GM18520 (cell line): ENCODE results near the gene TMTC2.

Source experiments
- ATAC-seq: cut with Tn5 transposase; IDR thresholded peaks from one replicate; pipeline ENCODE4 v1.9.1; 2021; ENCODE audit not compliant: unreplicated experiment

Gene TMTC2

GRCh38 chr12:82686168-82687020 is at the start of gene TMTC2:
Gene TMTC2, plus strand, starts transcription at chr12:82686906.
- peak; percentile 81 for ATAC-seq

- no peak for ATAC-seq
Observed at GRCh38 chr12:82638324-82638723, 48.4 kb upstream of the TMTC2 start.

GRCh38 chr12:82644896-82645295 is 41.8 kb upstream of the TMTC2 start:
- no peak for ATAC-seq

- ATAC-seq, result no peak
Observed at GRCh38 chr12:82645414-82645813, 41.3 kb upstream of the TMTC2 start.

- no peak for ATAC-seq
Observed at GRCh38 chr12:82647853-82648252, 38.9 kb upstream of the TMTC2 start.

GRCh38 chr12:82648259-82648909 is 38.3 kb upstream of the TMTC2 start:
- no peak for ATAC-seq

- ATAC-seq, result peak; percentile 97
Observed at GRCh38 chr12:82650627-82651337, 35.9 kb upstream of the TMTC2 start.

GRCh38 chr12:82651489-82651888 is 35.2 kb upstream of the TMTC2 start:
- no peak for ATAC-seq

- no peak for ATAC-seq
Observed at GRCh38 chr12:82652071-82652470, 34.6 kb upstream of the TMTC2 start.

- ATAC-seq, result no peak
Observed at GRCh38 chr12:82655751-82656150, 31.0 kb upstream of the TMTC2 start.

GRCh38 chr12:82659343-82660207 is 27.1 kb upstream of the TMTC2 start:
- no peak for ATAC-seq

- ATAC-seq, result no peak
Observed at GRCh38 chr12:82660541-82661325, 26.0 kb upstream of the TMTC2 start.

- no peak for ATAC-seq
Observed at GRCh38 chr12:82663893-82664292, 22.8 kb upstream of the TMTC2 start.

- ATAC-seq, result peak; percentile 45
Observed at GRCh38 chr12:82665142-82665923, 21.4 kb upstream of the TMTC2 start.

- no peak for ATAC-seq
Observed at GRCh38 chr12:82666830-82667229, 19.9 kb upstream of the TMTC2 start.

GRCh38 chr12:82671673-82672195 is 15.0 kb upstream of the TMTC2 start:
- ATAC-seq, result no peak

- ATAC-seq, result no peak
Observed at GRCh38 chr12:82672811-82673495, 13.8 kb upstream of the TMTC2 start.

- ATAC-seq, result no peak
Observed at GRCh38 chr12:82673698-82674097, 13.0 kb upstream of the TMTC2 start.
